IMR-90 (cell line): ENCODE measurements around the gene SLCO3A1. TPM values are rescaled to one million over a fixed set of nuclear protein-coding genes. Genes with fewer than 3 reads are reported as not detected.

Experiments used
- ATAC-seq: fragments of 200-7000 bp; cut with Tn5 transposase; 2 replicates; pipeline ENCODE4 v1.9.1; 2020; ENCODE audit warnings: low read depth, mild to moderate bottlenecking, moderate library complexity
- BruUV-seq: library from RNA; stranded (reverse); fragments of 400-500 nt; replicated peaks from 2 replicates; lab custom pipeline; 2021; lab: Mats Ljungman, UMichigan
- CTCF ChIA-PET: fragments of 300-600 bp; formaldehyde crosslinking; extraction: SDS; loops from one replicate; lab custom pipeline; 2021; ENCODE audit warnings: antibody characterized with exemption; lab: Yijun Ruan, JAX
- POLR2A ChIA-PET: fragments of 300-600 bp; sonication (Branson Sonifier 250); formaldehyde crosslinking; loops from one replicate; lab custom pipeline; 2022; ENCODE audit warnings: antibody characterized with exemption; ENCODE audit not compliant: unreplicated experiment; lab: Charles Lee
- DNase-seq: peaks from one replicate; pipeline ENCODE4 v3.0.0; 2013
- H2AFZ ChIP-seq: replicated peaks from 2 replicates; pipeline ENCODE3; 2013; ENCODE audit warnings: low read length, mild to moderate bottlenecking; ENCODE audit not compliant: poor library complexity
- H2AK5ac ChIP-seq: 2 replicates; pipeline ENCODE4 v1.6.1; 2013; ENCODE audit warnings: low read depth, low read length, inconsistent platforms
- H2AK9ac ChIP-seq: replicated peaks from 2 replicates; pipeline ENCODE3; 2013; ENCODE audit warnings: mild to moderate bottlenecking, low read depth, low read length, moderate library complexity; ENCODE audit not compliant: poor library complexity
- H2BK120ac ChIP-seq: 2 replicates; pipeline ENCODE4 v1.6.1; 2013; ENCODE audit warnings: low read depth, low read length, inconsistent platforms
- H2BK15ac ChIP-seq: 3 replicates; pipeline ENCODE4 v1.6.1; 2013; ENCODE audit warnings: low read depth, low read length, inconsistent platforms
- H2BK20ac ChIP-seq: 2 replicates; pipeline ENCODE4 v1.6.1; 2013; ENCODE audit warnings: low read depth, mild to moderate bottlenecking, inconsistent platforms, low read length, moderate library complexity
- H2BK5ac ChIP-seq: 2 replicates; pipeline ENCODE4 v1.6.1; 2013; ENCODE audit warnings: mild to moderate bottlenecking, low read depth, low read length, inconsistent platforms; ENCODE audit not compliant: poor library complexity, severe bottlenecking
- H3K14ac ChIP-seq: replicated peaks from 2 replicates; pipeline ENCODE4 v1.6.1; 2013; ENCODE audit warnings: low read depth, low read length, inconsistent platforms
- H3K18ac ChIP-seq: 2 replicates; pipeline ENCODE4 v1.6.1; 2013; ENCODE audit warnings: low read depth, low read length, control low read depth
- H3K23ac ChIP-seq: 2 replicates; pipeline ENCODE4 v1.6.1; 2013; ENCODE audit warnings: low read depth, low read length, inconsistent platforms
- H3K27ac ChIP-seq: 2 replicates; pipeline ENCODE4 v1.5.1; 2013; ENCODE audit warnings: mild to moderate bottlenecking, control low read depth, low read length; ENCODE audit not compliant: insufficient read depth
- H3K27me3 ChIP-seq: 2 replicates; pipeline ENCODE4 v1.6.1; 2013; ENCODE audit warnings: low read length; ENCODE audit not compliant: control insufficient read depth, insufficient read depth
- H3K36me3 ChIP-seq: 2 replicates; pipeline ENCODE4 v1.6.1; 2013; ENCODE audit warnings: low read length, mixed read lengths; ENCODE audit not compliant: control insufficient read depth, insufficient read depth
- H3K4ac ChIP-seq: 2 replicates; pipeline ENCODE4 v1.6.1; 2013; ENCODE audit warnings: low read depth, low read length, inconsistent platforms
- H3K4me1 ChIP-seq: 2 replicates; pipeline ENCODE4 v1.6.1; 2013; ENCODE audit warnings: low read length, mixed read lengths; ENCODE audit not compliant: control insufficient read depth, insufficient read depth
- H3K4me2 ChIP-seq: 2 replicates; pipeline ENCODE4 v1.6.1; 2013; ENCODE audit warnings: low read depth, mild to moderate bottlenecking, control low read depth, low read length, moderate library complexity
- H3K4me3 ChIP-seq: 2 replicates; pipeline ENCODE4 v1.5.1; 2013; ENCODE audit warnings: low read depth, mild to moderate bottlenecking, control low read depth, low read length, moderate library complexity; ENCODE audit not compliant: insufficient read depth
- H3K56ac ChIP-seq: 2 replicates; pipeline ENCODE4 v1.6.1; 2013; ENCODE audit warnings: low read length, inconsistent platforms; ENCODE audit not compliant: insufficient read depth; ENCODE audit errors: extremely low read depth
- H3K79me1 ChIP-seq, 2 experiments: 2 replicates each; pipeline ENCODE4 v1.6.1; 2013; ENCODE audit warnings: low read length in 2 of 2, inconsistent platforms in 1 of 2, low read depth in 1 of 2
- H3K9ac ChIP-seq: 2 replicates; pipeline ENCODE4 v1.6.1; 2013; ENCODE audit warnings: low read depth, low read length, control low read depth
- H3K9me1 ChIP-seq: 2 replicates; pipeline ENCODE4 v1.6.1; 2013; ENCODE audit warnings: low read length, inconsistent platforms; ENCODE audit not compliant: insufficient read depth
- H3K9me3 ChIP-seq: 2 replicates; pipeline ENCODE4 v1.6.1; 2013; ENCODE audit warnings: low read length; ENCODE audit not compliant: control insufficient read depth, insufficient read depth
- H4K20me1 ChIP-seq: 2 replicates; pipeline ENCODE4 v1.6.1; 2013; ENCODE audit warnings: low read length, inconsistent platforms; ENCODE audit not compliant: insufficient read depth
- H4K5ac ChIP-seq: 2 replicates; pipeline ENCODE4 v1.6.1; 2013; ENCODE audit warnings: mild to moderate bottlenecking, low read depth, low read length, control low read depth
- H4K8ac ChIP-seq, 2 experiments: 2 replicates each; pipeline ENCODE4 v1.6.1; 2013; ENCODE audit warnings: low read depth in 2 of 2, low read length in 2 of 2, control low read depth in 1 of 2, inconsistent platforms in 1 of 2
- H4K91ac ChIP-seq: 2 replicates; pipeline ENCODE4 v1.6.1; 2013; ENCODE audit warnings: low read depth, low read length, inconsistent platforms; ENCODE audit not compliant: insufficient read depth
- MXI1 ChIP-seq: IDR thresholded peaks from 2 replicates; pipeline ENCODE4 v1.6.1; 2012; ENCODE audit warnings: low read depth, mild to moderate bottlenecking, low read length, moderate library complexity, borderline replicate concordance
- WGBS, 2 experiments: methylation state at CpG; one replicate each; pipeline versions ENCODE4 v1.1.5 to v1.1.7; 2013; ENCODE audit warnings: missing lambda C conversion rate in 2 of 2; ENCODE audit not compliant: insufficient read length in 1 of 2; ENCODE audit errors: extremely low coverage in 2 of 2; 5-methylcytosine and 5-hydroxymethylcytosine counted together
- dilution Hi-C: fragments of 300-500 bp; cut with HindIII; formaldehyde crosslinking; loops from one replicate; pipeline ENCODE4 v1.14.3; 2018; ENCODE audit warnings: low sequenced_read_pairs; ENCODE audit not compliant: unreplicated experiment
- in situ Hi-C: fragments of 300-500 bp; cut with MboI; formaldehyde crosslinking; loops from 3 replicates; pipeline ENCODE4 v1.14.3; 2019; ENCODE audit warnings: low sequenced_read_pairs, inconsistent platforms, mixed read lengths
- intact Hi-C: fragments of 100-400 bp; cut with micrococcal nuclease; formaldehyde crosslinking; loops from 2 replicates; pipeline ENCODE4 v1.10.0; 2022
- polyA plus RNA-seq, 3 experiments: library from polyadenylated mRNA; depleted of rRNA; stranded (reverse); fragments of >200 nt; gene quantifications; 2 replicates each; pipeline ENCODE4 v1.2.3, GENCODE V29; 2012; ENCODE audit warnings: low replicate concordance in 1 of 3
- total RNA-seq: library from RNA; depleted of rRNA; stranded (reverse); fragments of >200 nt; gene quantifications from 2 replicates; pipeline ENCODE4 v1.2.3, GENCODE V29; 2012

Gene SLCO3A1
- total and polyA plus RNA-seq, 2 of the 4 experiments (the other 2 are of a cell fraction): 4.7 to 8.1 TPM

DNA sequence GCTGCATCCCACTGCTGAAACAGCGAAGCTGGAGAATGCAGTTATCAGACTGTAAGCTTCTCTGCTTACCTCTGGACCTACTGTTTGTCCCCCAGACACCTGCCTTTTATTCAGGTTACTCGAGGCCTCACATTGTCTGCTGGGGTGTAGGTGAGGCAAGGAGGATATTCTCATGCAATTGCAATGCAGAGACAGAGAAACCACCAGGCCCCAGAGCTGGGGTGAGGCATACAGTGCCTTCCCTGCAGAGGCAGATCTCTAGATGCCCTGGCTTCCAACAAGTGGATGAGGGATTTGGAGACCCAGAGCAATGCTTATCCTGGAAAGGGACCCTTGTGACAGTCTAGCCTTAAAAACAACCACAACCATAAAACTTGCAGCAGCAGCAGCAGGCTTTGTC, 276.7 kb downstream of the SLCO3A1 start:
- no peak overlapping the region for H4K91ac ChIP-seq
- H3K4ac ChIP-seq: no peak overlapping the region
- H2AK5ac ChIP-seq: no peak overlapping the region
- H3K9ac ChIP-seq: no peak overlapping the region
- no peaks in the 10 kb centered on the region for H3K9me1 ChIP-seq
- dilution Hi-C loops: no loop called here
- H2BK120ac ChIP-seq: no peak overlapping the region
- intact Hi-C loops: no loop called here
- no peaks in the 10 kb centered on the region for H4K20me1 ChIP-seq
- H3K27ac ChIP-seq: no peak overlapping the region
- no peak overlapping the region for H3K56ac ChIP-seq
- H2AFZ ChIP-seq: no peak overlapping the region
- ChIA-PET CTCF (no interaction called here), POLR2A (no interaction called here)
- no peak overlapping the region for H4K5ac ChIP-seq
- H3K36me3 ChIP-seq: no peaks in the 10 kb centered on the region; the same call in 1 of the 2 replicates
- no peaks in the 10 kb centered on the region for H3K27me3 ChIP-seq
- no peaks in the 10 kb centered on the region for H3K4me1 ChIP-seq
- no peak for DNase-seq
- no peak overlapping the region for H3K4me2 ChIP-seq
- H3K18ac ChIP-seq: no peak overlapping the region
- no peak overlapping the region for H3K23ac ChIP-seq
- TF ChIP-seq MXI1: no peak
- H3K14ac ChIP-seq: no peak overlapping the region
- no peak for ATAC-seq
- no TSS peak for BruUV-seq
- no peak overlapping the region for H2BK5ac ChIP-seq
- H2BK20ac ChIP-seq: no peak overlapping the region
- H4K8ac ChIP-seq: no peak overlapping the region
- H2AK9ac ChIP-seq: no peak overlapping the region
- no peaks in the 10 kb centered on the region for H3K79me1 ChIP-seq
- no peak overlapping the region for H2BK15ac ChIP-seq
- no peaks in the 10 kb centered on the region for H3K9me3 ChIP-seq
- in situ Hi-C loops: no loop called here
- WGBS, 2 experiments: no CpG with 5 or more reads among the region's 2 CpGs
- no peak overlapping the region for H3K4me3 ChIP-seq
